Astrocyte of the cerebellum (primary cell): ENCODE data around the gene OSBPL8.

Experiments
- DNase-seq: peaks from one replicate; pipeline ENCODE4 v3.0.0-alpha.2; 2011; ENCODE audit warnings: low read depth
- H3K4me3 ChIP-seq: 2 replicates; pipeline ENCODE4 v1.5.1; 2011; ENCODE audit warnings: mild to moderate bottlenecking, low read depth, low read length, moderate library complexity
- CTCF ChIP-seq: IDR thresholded peaks from 2 replicates; pipeline ENCODE4 v1.5.1; 2012; ENCODE audit warnings: low read length, low read depth, moderate library complexity, mild to moderate bottlenecking; ENCODE audit errors: missing control alignments
- in situ Hi-C: cut with HindIII; loops from 2 replicates; pipeline ENCODE4 v1.10.0; 2017; ENCODE audit warnings: low sequenced_read_pairs

OSBPL8 gene

DNA sequence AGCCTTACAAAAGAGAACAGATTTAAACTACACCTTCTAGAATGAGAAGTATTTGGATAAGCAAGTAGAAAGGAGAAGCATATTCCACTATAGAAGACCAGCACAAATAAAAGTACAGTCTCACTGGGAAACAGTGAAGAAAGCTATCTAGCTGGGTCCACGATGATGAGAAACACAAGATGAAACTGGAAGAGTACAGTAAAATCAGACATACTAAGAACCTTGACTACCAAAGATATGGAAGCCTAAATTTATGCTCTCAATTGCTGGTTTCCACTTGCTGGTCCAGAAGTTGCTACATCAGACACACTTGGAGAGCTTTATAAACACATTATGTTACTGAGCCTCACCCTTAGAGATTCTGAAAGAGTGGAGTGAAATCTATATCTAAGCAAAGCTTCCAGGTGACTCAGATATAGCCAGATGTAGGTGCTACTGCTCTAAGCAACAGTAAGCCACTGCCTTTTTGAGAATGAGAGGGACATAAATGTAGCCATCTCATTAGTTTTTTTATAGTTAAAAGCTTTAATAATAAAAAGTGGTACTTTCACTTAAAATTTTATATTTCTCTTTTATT is 115.1 kb downstream of the OSBPL8 start:
- no peak for TF ChIP-seq CTCF
- no peak overlapping the region for H3K4me3 ChIP-seq
- no peak for DNase-seq
- in situ Hi-C loops: loop anchor here (5.0 kb wide), 1 partner anchor 67 kb away; no protein-coding TSS in a partner anchor

DNA sequence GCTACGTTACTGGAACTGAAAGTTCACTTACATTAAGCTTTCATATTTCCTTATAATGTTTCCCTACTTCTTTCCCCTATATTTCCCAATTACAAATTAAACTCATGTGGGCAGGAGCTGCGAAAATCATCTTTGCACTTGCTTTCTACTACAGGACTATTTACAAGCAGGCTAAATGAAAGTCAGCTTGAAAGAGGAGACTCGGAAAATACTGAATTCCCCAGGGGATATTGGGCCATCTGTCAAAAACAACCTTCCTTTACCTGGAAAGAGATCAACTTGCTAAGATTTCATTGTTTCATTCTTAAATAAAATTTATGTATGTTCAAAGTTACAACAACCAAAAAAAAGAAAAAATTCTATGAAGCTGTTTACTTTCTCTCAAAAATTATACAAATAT is 118.6 kb downstream of the OSBPL8 start:
- no peak overlapping the region for H3K4me3 ChIP-seq
- no peak for DNase-seq
- in situ Hi-C loops: loop anchor here (5.0 kb wide), 1 partner anchor 64 kb away; no protein-coding TSS in a partner anchor
- TF ChIP-seq CTCF: no peak

DNA sequence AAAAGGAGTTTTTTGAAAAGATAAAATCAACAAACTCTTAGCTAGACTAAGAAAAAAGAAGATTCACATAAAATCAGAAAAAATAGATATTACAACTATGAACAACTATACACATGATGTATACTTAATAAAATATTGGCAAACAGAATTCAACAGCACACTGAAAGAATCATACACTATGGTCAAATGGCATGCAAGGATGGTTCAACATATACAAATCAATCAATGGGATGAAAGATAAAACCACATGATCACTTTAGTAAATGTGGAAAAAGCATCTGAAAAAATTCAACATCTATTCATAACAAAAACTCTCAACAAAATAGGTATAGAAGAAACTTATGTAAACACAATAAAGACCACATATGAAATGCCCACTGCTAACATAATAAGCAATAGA is 126.8 kb downstream of the OSBPL8 start:
- in situ Hi-C loops: no loop called here
- no peak overlapping the region for H3K4me3 ChIP-seq
- DNase-seq: no peak
- no peak for TF ChIP-seq CTCF

GRCh38 chr12:76428117-76428516 is 131.5 kb downstream of the OSBPL8 start:
- in situ Hi-C loops: no loop called here
- no peak for TF ChIP-seq CTCF
- no peak for DNase-seq
- no peak overlapping the region for H3K4me3 ChIP-seq

DNA sequence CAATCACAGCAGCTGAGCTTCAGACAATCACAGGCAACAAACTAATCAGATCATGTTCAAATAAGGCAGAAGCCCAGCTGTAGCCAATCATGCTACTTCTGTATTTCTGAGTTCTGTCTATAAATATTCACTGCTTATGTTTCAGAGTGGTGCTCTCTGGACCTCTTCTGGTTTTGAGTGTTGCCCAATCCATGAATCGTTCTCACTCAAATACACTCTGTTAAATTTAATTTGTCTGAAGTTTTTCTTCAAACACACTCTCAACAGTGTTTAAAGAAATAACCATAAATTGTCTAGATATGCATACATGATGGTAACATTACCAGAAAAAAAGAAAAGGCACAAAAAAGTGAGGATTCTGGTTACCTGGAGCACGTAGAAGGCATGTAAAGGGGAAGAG is 133.4 kb downstream of the OSBPL8 start:
- H3K4me3 ChIP-seq: no peak overlapping the region
- no peak for TF ChIP-seq CTCF
- DNase-seq: no peak
- in situ Hi-C loops: no loop called here

DNA sequence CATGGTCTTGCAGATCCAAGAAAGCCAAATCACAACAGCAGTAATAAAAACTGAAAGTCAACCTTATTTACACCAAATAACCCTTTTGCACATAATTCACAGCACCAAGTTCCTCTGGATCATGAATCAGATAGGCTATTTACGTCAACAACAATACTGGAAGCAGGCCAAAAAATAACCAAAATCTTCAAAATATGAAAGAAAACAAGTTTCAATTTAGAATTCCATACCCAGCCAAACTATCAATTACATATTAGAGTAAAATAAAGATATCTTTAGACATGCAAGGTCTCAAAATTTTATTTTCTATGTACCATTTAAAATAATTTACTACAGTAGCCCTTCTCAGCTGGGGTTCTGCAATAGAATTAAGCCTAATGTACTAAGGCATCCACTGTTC is 134.6 kb downstream of the OSBPL8 start:
- no peak overlapping the region for H3K4me3 ChIP-seq
- in situ Hi-C loops: no loop called here
- DNase-seq: no peak
- TF ChIP-seq CTCF: no peak
